HepG2 (cell line): ENCODE results near the gene KMT2B. TPM values are rescaled to one million over a fixed set of nuclear protein-coding genes. Genes with fewer than 3 reads are reported as not detected.

Experiments
- MATR3 ChIP-seq: sonication (generic); formaldehyde crosslinking; IDR thresholded peaks from 2 replicates; pipeline ENCODE4 v1.4.0; 2020; ENCODE audit warnings: missing genetic modification reagents
- PHB2 ChIP-seq: fragments of 450-650 bp; IDR thresholded peaks from 2 replicates; pipeline ENCODE4 v1.6.1; 2018; ENCODE audit not compliant: partially characterized antibody
- SKI ChIP-seq: fragments of 450-650 bp; IDR thresholded peaks from one replicate; pipeline ENCODE4 v1.6.1; 2018; ENCODE audit warnings: mild to moderate bottlenecking; ENCODE audit not compliant: partially characterized antibody
- SRSF1 ChIP-seq: fragments of 200-400 bp; formaldehyde crosslinking; optimal IDR thresholded peaks from 2 replicates; pipeline ENCODE3; 2017; ENCODE audit warnings: mild to moderate bottlenecking, low read depth, low read length, moderate library complexity
- TBP ChIP-seq: sonication (generic); formaldehyde crosslinking; IDR thresholded peaks from 2 replicates; pipeline ENCODE4 v1.5.0; 2020; ENCODE audit warnings: missing genetic modification reagents
- ZNF24 ChIP-seq: fragments of 450-650 bp; IDR thresholded peaks from 2 replicates; pipeline ENCODE4 v1.6.1; 2017; ENCODE audit warnings: antibody characterized with exemption, mild to moderate bottlenecking
- ZNF335 ChIP-seq: sonication (generic); formaldehyde crosslinking; IDR thresholded peaks from 2 replicates; pipeline ENCODE4 v1.4.0; 2020; ENCODE audit warnings: missing genetic modification reagents
- ZNF543 ChIP-seq: sonication (generic); formaldehyde crosslinking; IDR thresholded peaks from 2 replicates; pipeline ENCODE4 v1.4.0; 2020; ENCODE audit warnings: mild to moderate bottlenecking, missing genetic modification reagents
- polyA plus RNA-seq, 8 experiments: library from polyadenylated mRNA; depleted of rRNA in 3 of 8; stranded (reverse) in 7 of 8; unstranded in 1 of 8; fragments of >200 nt; fragmentation: Illumina TruSeq in 4 of 8; extraction: Trizol in 4 of 8; gene quantifications; 2 replicates each; pipeline versions ENCODE4 v1.2.1 to v1.2.3, GENCODE V29; 2011 to 2016; ENCODE audit warnings: low read depth in 4 of 8, missing spikeins in 1 of 8, mixed read lengths in 1 of 8; ENCODE audit not compliant: insufficient read depth in 1 of 8
- total RNA-seq, 5 experiments: library from RNA; depleted of rRNA; stranded (reverse); fragments of >200 nt; fragmentation: Illumina TruSeq; extraction: Trizol; gene quantifications; 2 replicates each; pipeline ENCODE4 v1.2.3, GENCODE V29; 2016; ENCODE audit warnings: low read depth in 1 of 5
- TF ChIP-seq, protein P1 (sequence below), 2 experiments: sonication (generic) in 1 of 2; formaldehyde crosslinking in 1 of 2; IDR thresholded peaks; 2 replicates each; pipeline versions ENCODE4 v1.4.0 to v1.6.1; 2018 to 2020; ENCODE audit warnings: missing genetic modification reagents in 2 of 2, borderline replicate concordance in 1 of 2, low read depth in 1 of 2, mild to moderate bottlenecking in 1 of 2, missing biosample characterization in 1 of 2
- TF ChIP-seq, protein P2 (sequence below): sonication (generic); formaldehyde crosslinking; IDR thresholded peaks from 2 replicates; pipeline ENCODE4 v1.8.1; 2022; ENCODE audit warnings: mild to moderate bottlenecking, missing genetic modification reagents
- TF ChIP-seq, protein P3 (sequence below): sonication (generic); formaldehyde crosslinking; IDR thresholded peaks from 2 replicates; pipeline ENCODE4 v1.4.0; 2020; ENCODE audit warnings: missing genetic modification reagents, borderline replicate concordance
- TF ChIP-seq, protein P4 (sequence below): IDR thresholded peaks from 2 replicates; pipeline ENCODE4 v1.6.1; 2012; ENCODE audit warnings: inconsistent platforms

KMT2B gene
- total and polyA plus RNA-seq, 2 of the 13 experiments (the other 11 are each of a cell fraction or from before 2014, with no cell fraction given) = 6.2 to 16.9 TPM

DNA sequence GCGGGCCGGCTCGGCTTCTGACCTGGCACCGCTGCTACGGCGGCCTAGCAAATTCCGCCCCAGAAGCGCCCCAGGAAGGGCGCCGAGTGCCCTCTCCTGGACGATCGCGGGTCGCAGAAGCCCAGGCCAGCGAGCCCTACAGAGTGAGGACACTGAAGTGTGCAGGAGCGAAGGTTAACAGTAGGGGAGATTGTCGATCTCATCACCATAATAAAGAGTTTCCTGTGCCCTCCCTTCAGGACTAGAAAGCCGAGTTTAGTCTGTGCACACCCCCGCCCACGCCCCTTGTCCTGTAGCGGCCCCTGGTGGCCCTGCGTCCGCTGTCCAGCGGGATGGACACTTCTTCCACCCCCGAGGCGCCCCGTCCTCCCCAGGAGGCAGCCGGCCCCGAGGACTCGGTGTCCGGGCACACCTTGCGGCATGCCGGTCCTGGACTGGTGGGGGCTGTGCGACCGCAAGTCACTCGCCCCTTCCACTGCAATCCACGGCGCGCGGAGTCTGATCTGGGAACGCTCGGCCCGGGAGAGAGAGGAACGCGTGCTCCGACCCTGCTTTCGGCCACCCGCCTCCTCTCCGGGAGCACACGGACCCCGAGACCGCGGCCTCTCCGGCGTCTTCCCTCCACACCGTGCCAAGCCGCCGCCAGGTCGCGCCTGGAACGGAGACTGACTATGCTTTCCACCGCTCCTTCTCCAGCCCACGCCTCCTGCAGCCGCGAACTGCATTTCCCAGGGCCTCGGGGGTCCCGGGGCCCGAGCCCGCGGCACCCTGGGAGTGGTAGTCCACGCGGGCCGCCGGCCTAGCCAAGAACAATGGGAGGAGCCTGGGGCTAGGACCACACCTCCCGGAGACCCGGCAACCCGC is 770 bp upstream of the KMT2B start (continued):
- peak; percentile 63; the same call in 1 of the 2 replicates for TF ChIP-seq TBP
- TF ChIP-seq, protein P1, sequence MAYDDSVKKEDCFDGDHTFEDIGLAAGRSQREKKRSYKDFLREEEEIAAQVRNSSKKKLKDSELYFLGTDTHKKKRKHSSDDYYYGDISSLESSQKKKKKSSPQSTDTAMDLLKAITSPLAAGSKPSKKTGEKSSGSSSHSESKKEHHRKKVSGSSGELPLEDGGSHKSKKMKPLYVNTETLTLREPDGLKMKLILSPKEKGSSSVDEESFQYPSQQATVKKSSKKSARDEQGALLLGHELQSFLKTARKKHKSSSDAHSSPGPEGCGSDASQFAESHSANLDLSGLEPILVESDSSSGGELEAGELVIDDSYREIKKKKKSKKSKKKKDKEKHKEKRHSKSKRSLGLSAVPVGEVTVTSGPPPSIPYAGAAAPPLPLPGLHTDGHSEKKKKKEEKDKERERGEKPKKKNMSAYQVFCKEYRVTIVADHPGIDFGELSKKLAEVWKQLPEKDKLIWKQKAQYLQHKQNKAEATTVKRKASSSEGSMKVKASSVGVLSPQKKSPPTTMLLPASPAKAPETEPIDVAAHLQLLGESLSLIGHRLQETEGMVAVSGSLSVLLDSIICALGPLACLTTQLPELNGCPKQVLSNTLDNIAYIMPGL (CRISPR knock-in tag; IDR thresholded peaks at IDR 0.05; ENCODE audit: borderline replicate concordance in 1 of 2, low read depth in 1 of 2) = peak; percentile 82 to 95
- TF ChIP-seq ZNF335 = peak; percentile 96
- TF ChIP-seq, protein P2, sequence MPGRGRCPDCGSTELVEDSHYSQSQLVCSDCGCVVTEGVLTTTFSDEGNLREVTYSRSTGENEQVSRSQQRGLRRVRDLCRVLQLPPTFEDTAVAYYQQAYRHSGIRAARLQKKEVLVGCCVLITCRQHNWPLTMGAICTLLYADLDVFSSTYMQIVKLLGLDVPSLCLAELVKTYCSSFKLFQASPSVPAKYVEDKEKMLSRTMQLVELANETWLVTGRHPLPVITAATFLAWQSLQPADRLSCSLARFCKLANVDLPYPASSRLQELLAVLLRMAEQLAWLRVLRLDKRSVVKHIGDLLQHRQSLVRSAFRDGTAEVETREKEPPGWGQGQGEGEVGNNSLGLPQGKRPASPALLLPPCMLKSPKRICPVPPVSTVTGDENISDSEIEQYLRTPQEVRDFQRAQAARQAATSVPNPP = peak; percentile 58; the same call in 1 of the 2 replicates
- TF ChIP-seq, protein P3, sequence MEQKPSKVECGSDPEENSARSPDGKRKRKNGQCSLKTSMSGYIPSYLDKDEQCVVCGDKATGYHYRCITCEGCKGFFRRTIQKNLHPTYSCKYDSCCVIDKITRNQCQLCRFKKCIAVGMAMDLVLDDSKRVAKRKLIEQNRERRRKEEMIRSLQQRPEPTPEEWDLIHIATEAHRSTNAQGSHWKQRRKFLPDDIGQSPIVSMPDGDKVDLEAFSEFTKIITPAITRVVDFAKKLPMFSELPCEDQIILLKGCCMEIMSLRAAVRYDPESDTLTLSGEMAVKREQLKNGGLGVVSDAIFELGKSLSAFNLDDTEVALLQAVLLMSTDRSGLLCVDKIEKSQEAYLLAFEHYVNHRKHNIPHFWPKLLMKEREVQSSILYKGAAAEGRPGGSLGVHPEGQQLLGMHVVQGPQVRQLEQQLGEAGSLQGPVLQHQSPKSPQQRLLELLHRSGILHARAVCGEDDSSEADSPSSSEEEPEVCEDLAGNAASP (CRISPR knock-in tag) = no peak; the same call in 1 of the 2 replicates
- TF ChIP-seq, protein P4, sequence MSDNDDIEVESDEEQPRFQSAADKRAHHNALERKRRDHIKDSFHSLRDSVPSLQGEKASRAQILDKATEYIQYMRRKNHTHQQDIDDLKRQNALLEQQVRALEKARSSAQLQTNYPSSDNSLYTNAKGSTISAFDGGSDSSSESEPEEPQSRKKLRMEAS = peak; percentile 36
- no peak for TF ChIP-seq ZNF24
- peak; percentile 54 for TF ChIP-seq SRSF1
- no peak for TF ChIP-seq MATR3 (CRISPR knock-in tag)
- TF ChIP-seq ZNF543 (CRISPR knock-in tag) = peak; percentile 84
- TF ChIP-seq SKI = peak; percentile 21
- TF ChIP-seq PHB2 = no peak
